ENCODE measurements around the gene FARP1. TPM values are rescaled to one million over a fixed set of nuclear protein-coding genes. Genes with fewer than 3 reads are reported as not detected.

Gene FARP1
- total RNA-seq, 2 donors from 2014 or later: 1.0 to 2.2 TPM

- Mint-ChIP-seq H3K9me3 (no peaks in the 10 kb centered on the region), H3K4me1 (ENCODE audit: low read depth in 2 of 2) (peaks cover 29 to 32% of the 10 kb centered on the region in 2 donors), H3K27ac (no peak overlapping the region), H3K4me3 (no peak overlapping the region), H3K27me3 (peaks cover 0 to 9% of the 10 kb centered on the region in 2 donors), H3K36me3 (no peaks in the 10 kb centered on the region)
- DNase-seq (ENCODE audit: low spot score): no peak
- ATAC-seq: no peak
These were observed 354.1 kb downstream of the FARP1 start for GRCh38 chr13:98496966-98497365.

GRCh38 chr13:98500963-98501421, 358.1 kb downstream of the FARP1 start:
- Mint-ChIP-seq H3K27me3 (peaks cover 7 to 24% of the 10 kb centered on the region in 2 donors), H3K4me1 (ENCODE audit: low read depth in 2 of 2) (peaks cover 44 to 47% of the 10 kb centered on the region in 2 donors), H3K36me3 (no peaks in the 10 kb centered on the region), H3K4me3 (no peak overlapping the region), H3K9me3 (peaks cover 2% of the 10 kb centered on the region), H3K27ac (no peak overlapping the region)
- DNase-seq (ENCODE audit: low spot score) (no peak), ATAC-seq (no peak)

- ATAC-seq (no peak), DNase-seq (ENCODE audit: low spot score) (no peak)
- no peaks in the 10 kb centered on the region for H3K36me3 Mint-ChIP-seq
- H3K27me3 Mint-ChIP-seq: peaks cover 7 to 25% of the 10 kb centered on the region in 2 donors
- H3K4me3 Mint-ChIP-seq: no peak overlapping the region
- H3K9me3 Mint-ChIP-seq: peaks cover 2% of the 10 kb centered on the region
- H3K27ac Mint-ChIP-seq: no peak overlapping the region
- H3K4me1 Mint-ChIP-seq (ENCODE audit: low read depth in 2 of 2): peaks cover 46 to 48% of the 10 kb centered on the region in 2 donors
These were observed 360.5 kb downstream of the FARP1 start for GRCh38 chr13:98503175-98504028.

GRCh38 chr13:98504029-98504351, 361.1 kb downstream of the FARP1 start:
- Mint-ChIP-seq H3K36me3 (no peaks in the 10 kb centered on the region), H3K9me3 (peaks cover 2% of the 10 kb centered on the region), H3K27me3 (peaks cover 7 to 25% of the 10 kb centered on the region in 2 donors), H3K4me3 (peak overlapping the region; percentile 1), H3K27ac (no peak overlapping the region), H3K4me1 (ENCODE audit: low read depth in 2 of 2) (peaks cover 50% of the 10 kb centered on the region in 2 donors)
- ATAC-seq (no peak), DNase-seq (ENCODE audit: low spot score) (no peak)

GRCh38 chr13:98504371-98504963, 361.6 kb downstream of the FARP1 start:
- peak; percentile 99 to 100 for ATAC-seq
- peak; percentile 68 for DNase-seq (ENCODE audit: low spot score)
- peak overlapping the region; percentile 1 for H3K4me3 Mint-ChIP-seq
- H3K36me3 Mint-ChIP-seq: no peaks in the 10 kb centered on the region
- peaks cover 2% of the 10 kb centered on the region for H3K9me3 Mint-ChIP-seq
- no peak overlapping the region for H3K27ac Mint-ChIP-seq
- peaks cover 7 to 24% of the 10 kb centered on the region in 2 donors for H3K27me3 Mint-ChIP-seq
- peaks cover 55% of the 10 kb centered on the region in 2 donors for H3K4me1 Mint-ChIP-seq (ENCODE audit: low read depth in 2 of 2)

Other genes with a start within 250 kb of the FARP1 start
- 100 to 1,000 TPM; 138 to 295 TPM for gene IPO5, start 189.4 kb upstream of the FARP1 start, total RNA-seq
- not detected for gene RNF113B, start 34.2 kb downstream of the FARP1 start, total RNA-seq

Measured in natural killer cell treated with Interleukin-12 subunit alpha and Interleukin-12 subunit beta and Interleukin-15 and Interleukin-18, amount 100 ng/mL, for 72 hours (primary cell).